ENCODE data around the gene ZDHHC18. TPM values are rescaled to one million over a fixed set of nuclear protein-coding genes. Genes with fewer than 3 reads are reported as not detected.
"Not testable (repeated sequence)": the region's sequence is repeated elsewhere in the genome, so short reads cannot be mapped to it uniquely, and the experiment has no call there.

Gene ZDHHC18
- total RNA-seq, 1 donor from 2014 or later, result 27.0 TPM

- TF ChIP-seq, protein P1, sequence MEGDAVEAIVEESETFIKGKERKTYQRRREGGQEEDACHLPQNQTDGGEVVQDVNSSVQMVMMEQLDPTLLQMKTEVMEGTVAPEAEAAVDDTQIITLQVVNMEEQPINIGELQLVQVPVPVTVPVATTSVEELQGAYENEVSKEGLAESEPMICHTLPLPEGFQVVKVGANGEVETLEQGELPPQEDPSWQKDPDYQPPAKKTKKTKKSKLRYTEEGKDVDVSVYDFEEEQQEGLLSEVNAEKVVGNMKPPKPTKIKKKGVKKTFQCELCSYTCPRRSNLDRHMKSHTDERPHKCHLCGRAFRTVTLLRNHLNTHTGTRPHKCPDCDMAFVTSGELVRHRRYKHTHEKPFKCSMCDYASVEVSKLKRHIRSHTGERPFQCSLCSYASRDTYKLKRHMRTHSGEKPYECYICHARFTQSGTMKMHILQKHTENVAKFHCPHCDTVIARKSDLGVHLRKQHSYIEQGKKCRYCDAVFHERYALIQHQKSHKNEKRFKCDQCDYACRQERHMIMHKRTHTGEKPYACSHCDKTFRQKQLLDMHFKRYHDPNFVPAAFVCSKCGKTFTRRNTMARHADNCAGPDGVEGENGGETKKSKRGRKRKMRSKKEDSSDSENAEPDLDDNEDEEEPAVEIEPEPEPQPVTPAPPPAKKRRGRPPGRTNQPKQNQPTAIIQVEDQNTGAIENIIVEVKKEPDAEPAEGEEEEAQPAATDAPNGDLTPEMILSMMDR (IDR thresholded peaks at IDR 0.05; ENCODE audit: insufficient read depth, low read length, poor library complexity, severe bottlenecking), result no peak
- DNase-seq (ENCODE audit: low read depth), result no peak
- peaks cover 1% of the 10 kb centered on the region for H3K36me3 ChIP-seq (ENCODE audit: control insufficient read depth, insufficient read depth, low read length)
- no peak overlapping the region for H3K4me3 ChIP-seq (ENCODE audit: low read depth, low read length)
- no peaks in the 10 kb centered on the region for H3K27me3 ChIP-seq (ENCODE audit: control insufficient read depth, insufficient read depth, low read length)
Observed at GRCh38 chr1:26844424-26845196, 18.1 kb downstream of the ZDHHC18 start.

DNA sequence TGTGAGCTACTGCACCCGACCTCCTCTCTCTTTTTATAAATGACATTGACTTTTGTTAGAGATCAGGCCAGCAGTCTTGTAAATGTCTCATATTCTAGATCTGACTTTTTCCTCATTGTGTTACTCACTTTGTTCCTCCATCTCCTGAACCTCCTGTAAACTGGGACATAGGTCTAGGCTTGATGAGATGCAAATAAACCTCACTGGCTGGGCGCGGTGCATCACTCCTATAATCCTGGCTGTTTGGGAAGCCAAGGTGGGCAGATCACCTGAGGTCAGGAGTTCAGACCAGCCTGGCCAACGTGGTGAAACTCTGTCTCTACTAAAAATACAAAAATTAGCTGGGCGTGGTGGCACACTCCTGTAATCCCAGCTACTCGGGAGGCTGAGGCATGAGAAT is 21.3 kb downstream of the ZDHHC18 start:
- not testable (repeated sequence) for H3K4me3 ChIP-seq (ENCODE audit: low read depth, low read length); H3K36me3 ChIP-seq (ENCODE audit: control insufficient read depth, insufficient read depth, low read length); H3K27me3 ChIP-seq (ENCODE audit: control insufficient read depth, insufficient read depth, low read length); DNase-seq (ENCODE audit: low read depth)

GRCh38 chr1:26848499-26848898 is 22.0 kb downstream of the ZDHHC18 start:
- H3K36me3 ChIP-seq (ENCODE audit: control insufficient read depth, insufficient read depth, low read length), result peaks cover 2% of the 10 kb centered on the region
- no peaks in the 10 kb centered on the region for H3K27me3 ChIP-seq (ENCODE audit: control insufficient read depth, insufficient read depth, low read length)
- TF ChIP-seq, protein P1 (IDR thresholded peaks at IDR 0.05; ENCODE audit: insufficient read depth, low read length, poor library complexity, severe bottlenecking), result no peak
- DNase-seq (ENCODE audit: low read depth), result no peak
- H3K4me3 ChIP-seq (ENCODE audit: low read depth, low read length), result no peak overlapping the region

GRCh38 chr1:26848941-26849774 is 22.7 kb downstream of the ZDHHC18 start:
- H3K4me3 ChIP-seq (ENCODE audit: low read depth, low read length), result no peak overlapping the region
- no peaks in the 10 kb centered on the region for H3K27me3 ChIP-seq (ENCODE audit: control insufficient read depth, insufficient read depth, low read length)
- H3K36me3 ChIP-seq (ENCODE audit: control insufficient read depth, insufficient read depth, low read length), result peaks cover 2% of the 10 kb centered on the region
- DNase-seq (ENCODE audit: low read depth), result peak; percentile 91
- TF ChIP-seq, protein P1 (IDR thresholded peaks at IDR 0.05; ENCODE audit: insufficient read depth, low read length, poor library complexity, severe bottlenecking), result no peak

DNA sequence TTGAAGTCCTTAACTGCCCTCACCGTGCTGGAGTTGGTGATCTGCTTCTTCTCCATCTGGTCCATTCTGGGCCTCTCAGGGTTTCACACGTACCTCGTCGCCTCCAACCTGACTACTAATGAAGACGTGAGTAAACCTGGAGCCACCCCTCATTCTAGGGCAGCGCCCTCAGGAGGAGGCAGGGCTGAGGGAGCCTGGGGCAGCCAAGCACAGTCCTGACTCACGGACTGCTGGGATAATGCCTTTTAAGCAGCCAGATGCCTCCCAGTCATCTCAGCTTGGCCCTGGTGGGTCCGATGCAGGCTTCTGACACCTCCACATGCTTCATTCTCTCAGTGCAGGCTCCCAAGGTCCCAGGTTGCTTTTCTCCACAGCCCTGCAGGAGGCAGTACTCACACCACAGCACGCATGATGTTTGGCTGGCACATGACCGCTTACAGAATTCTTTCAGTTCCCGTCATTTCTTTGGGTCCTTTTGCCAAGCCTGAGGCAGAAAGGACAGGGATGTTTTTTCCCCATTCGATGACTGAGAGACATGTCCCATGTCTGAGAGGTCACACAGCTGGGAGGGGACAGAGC is 24.7 kb downstream of the ZDHHC18 start:
- Histone ChIP-seq H3K36me3 (ENCODE audit: control insufficient read depth, insufficient read depth, low read length) (peaks cover 2% of the 10 kb centered on the region), H3K27me3 (ENCODE audit: control insufficient read depth, insufficient read depth, low read length) (no peaks in the 10 kb centered on the region), H3K4me3 (ENCODE audit: low read depth, low read length) (no peak overlapping the region)
- DNase-seq (ENCODE audit: low read depth), result no peak
- TF ChIP-seq, protein P1 (IDR thresholded peaks at IDR 0.05; ENCODE audit: insufficient read depth, low read length, poor library complexity, severe bottlenecking), result peak; percentile 17

GRCh38 chr1:26852701-26853100 is 26.2 kb downstream of the ZDHHC18 start:
- TF ChIP-seq, protein P1 (IDR thresholded peaks at IDR 0.05; ENCODE audit: insufficient read depth, low read length, poor library complexity, severe bottlenecking), result no peak
- Histone ChIP-seq H3K4me3 (ENCODE audit: low read depth, low read length) (no peak overlapping the region), H3K27me3 (ENCODE audit: control insufficient read depth, insufficient read depth, low read length) (no peaks in the 10 kb centered on the region), H3K36me3 (ENCODE audit: control insufficient read depth, insufficient read depth, low read length) (peaks cover 2% of the 10 kb centered on the region)
- DNase-seq (ENCODE audit: low read depth), result no peak

All from kidney epithelial cell (primary cell).